ENCODE measurements around the gene AMH.

AMH gene

GRCh38 chr19:2251106-2252054 lies 2.3 kb downstream of the AMH start:
- DNase-seq: no peak

GRCh38 chr19:2252055-2252796 lies 3.1 kb downstream of the AMH start:
- DNase-seq: no peak

GRCh38 chr19:2252797-2253105 lies 3.6 kb downstream of the AMH start:
- DNase-seq: no peak

- peak; percentile 61 for DNase-seq
Observed at GRCh38 chr19:2253106-2254063, 4.3 kb downstream of the AMH start.

- no peak for DNase-seq
Observed at GRCh38 chr19:2254064-2254872, 5.1 kb downstream of the AMH start.

- no peak for DNase-seq
Observed at GRCh38 chr19:2255112-2255845, 6.2 kb downstream of the AMH start.

- DNase-seq: no peak
Observed at GRCh38 chr19:2255982-2256685, 7.0 kb downstream of the AMH start, which contains the start of gene JSRP1. JSRP1 (minus strand) TSS chr19:2256417; CDS start chr19:2255314, 1,103 bp downstream.

- DNase-seq: no peak
Observed at GRCh38 chr19:2259336-2259735, 10.2 kb downstream of the AMH start.

GRCh38 chr19:2260341-2260805 lies 11.2 kb downstream of the AMH start:
- DNase-seq: peak; percentile 53

- peak; percentile 71 for DNase-seq
Observed at GRCh38 chr19:2261438-2262172, 12.5 kb downstream of the AMH start.

GRCh38 chr19:2266183-2266993 lies 17.3 kb downstream of the AMH start:
- DNase-seq: no peak

- DNase-seq: no peak
Observed at GRCh38 chr19:2268480-2268830, 19.3 kb downstream of the AMH start.

- DNase-seq: no peak
Observed at GRCh38 chr19:2268861-2269243, 19.7 kb downstream of the AMH start.

- peak; percentile 99 for DNase-seq
Observed at GRCh38 chr19:2269244-2270156, 20.4 kb downstream of the AMH start.

GRCh38 chr19:2270157-2270422 lies 21.0 kb downstream of the AMH start:
- no peak for DNase-seq

GRCh38 chr19:2270423-2271233 lies 21.5 kb downstream of the AMH start:
- peak; percentile 80 for DNase-seq
